H4 (cell line): ENCODE measurements around the gene LMAN2L. TPM values are rescaled to one million over a fixed set of nuclear protein-coding genes. Genes with fewer than 3 reads are reported as not detected.

Experiments used
- DNase-seq: peaks from one replicate; pipeline ENCODE4 v3.0.0-alpha.2; 2015; ENCODE audit warnings: low spot score
- total RNA-seq: library from RNA; depleted of rRNA; stranded (reverse); fragments of >200 nt; shearing (Covaris generic); gene quantifications from 2 replicates; pipeline ENCODE4 v1.2.3, GENCODE V29; 2014

LMAN2L gene
- total RNA-seq, 1 experiment from 2014 or later, result 38.2 TPM

DNA sequence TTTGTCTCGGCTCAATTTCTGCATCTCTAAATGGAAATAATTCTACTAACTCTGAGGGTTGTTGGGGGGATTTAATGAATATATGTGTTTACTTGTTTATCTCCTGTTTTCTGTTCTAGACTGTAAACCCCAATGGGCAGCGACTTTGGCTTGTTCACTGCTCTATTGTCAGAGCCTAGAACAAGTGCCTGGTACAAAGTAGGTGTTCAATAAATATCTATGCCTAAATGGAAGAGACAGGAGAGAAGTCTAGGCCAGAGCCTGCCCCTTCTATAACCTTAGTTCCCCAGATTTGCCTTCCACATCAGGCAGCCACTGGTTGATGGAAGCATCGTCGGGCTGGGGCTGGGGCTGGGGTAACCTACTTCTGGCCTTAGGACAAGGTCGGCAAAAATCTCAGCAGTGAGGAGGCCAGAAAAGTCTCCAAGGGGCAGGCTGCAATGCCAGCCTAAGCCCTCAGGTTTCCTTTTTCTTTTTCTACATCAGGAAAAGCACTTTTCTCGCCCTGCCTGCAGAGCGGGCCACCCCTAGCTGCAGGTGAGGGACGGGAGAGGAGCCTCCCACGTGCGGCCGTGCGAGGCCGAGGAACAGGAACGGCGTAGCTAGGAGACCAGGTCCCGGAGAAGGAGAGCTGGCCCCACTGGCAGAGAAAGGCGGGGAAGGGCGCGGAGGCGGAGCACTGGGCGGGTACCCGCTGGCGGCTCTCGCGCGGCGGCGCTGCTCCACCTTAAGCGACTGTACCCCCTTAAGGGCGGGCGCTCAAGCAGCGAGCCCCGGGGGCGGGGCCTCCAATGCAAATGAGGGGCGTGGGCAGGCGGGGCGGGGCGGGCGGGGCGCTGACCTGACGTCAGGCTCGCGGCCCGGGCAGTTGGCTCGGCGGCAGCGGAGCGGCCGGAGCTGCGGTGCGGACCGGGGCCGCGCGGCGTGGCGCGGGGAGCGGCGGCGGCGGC is 20.4 kb upstream of the LMAN2L start, which contains the start of gene CNNM4:
CNNM4 (plus strand) TSS at position 867 of the 950 bp plus-strand sequence. CDS start 98 bp downstream, outside the sequence.
- DNase-seq, result peak; percentile 87

DNA sequence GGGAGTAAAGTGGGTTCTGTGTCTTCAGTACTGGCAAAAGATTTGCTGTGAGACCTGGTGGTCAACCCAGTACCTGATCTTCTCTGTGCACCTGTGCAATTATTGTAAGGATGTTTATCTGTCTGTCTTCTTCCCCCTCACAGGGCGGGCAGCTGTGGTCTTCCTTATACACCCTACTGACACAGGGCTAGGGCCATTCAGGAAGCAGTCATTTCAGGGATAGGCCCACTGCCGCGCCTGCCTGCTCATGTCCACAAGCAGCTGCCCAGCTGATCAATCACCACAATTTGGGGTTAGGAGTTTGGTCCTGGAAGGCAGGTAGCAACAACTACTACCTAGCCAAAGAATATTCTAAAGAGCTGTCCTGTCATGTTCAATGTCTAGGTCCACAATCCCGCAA is 19.7 kb upstream of the LMAN2L start:
- no peak for DNase-seq

DNA sequence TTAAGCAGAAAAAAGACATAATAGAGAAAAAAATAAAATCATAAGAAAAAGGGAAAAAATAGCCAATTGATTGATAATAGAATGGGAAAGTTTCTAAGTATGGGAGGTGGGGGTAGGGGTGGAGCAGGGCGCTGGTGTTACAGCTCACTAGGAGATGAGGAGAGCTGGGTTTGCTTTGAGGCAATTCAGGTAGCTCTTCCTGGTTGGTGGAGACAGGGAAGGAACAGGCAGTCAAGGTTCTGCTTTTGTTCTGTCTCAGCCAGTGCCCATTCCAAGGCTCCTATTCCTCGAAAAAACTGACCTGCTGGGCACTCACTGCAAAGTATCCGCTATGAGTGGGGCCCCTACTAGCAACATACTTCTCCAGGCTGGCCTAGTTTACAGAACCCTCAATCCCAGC is 19.1 kb upstream of the LMAN2L start:
- no peak for DNase-seq

DNA sequence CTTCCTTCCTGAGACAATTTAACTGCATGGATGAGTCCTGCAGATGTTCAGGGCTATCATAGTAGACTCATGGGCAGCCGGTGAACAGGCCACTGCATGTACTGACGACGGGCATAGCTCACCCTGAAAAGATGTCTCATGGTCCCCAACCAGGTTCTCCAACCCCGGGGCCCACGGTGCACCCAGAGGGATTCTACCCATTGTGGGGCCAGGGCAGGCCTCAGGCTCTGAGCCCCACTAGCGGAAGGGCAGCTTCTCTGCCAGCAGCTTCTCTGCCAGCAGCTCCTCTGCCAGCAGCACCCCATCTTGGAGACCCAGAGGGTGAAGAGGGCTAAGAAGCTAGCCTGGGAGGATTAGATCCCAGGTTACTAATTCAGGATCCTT is 17.6 kb upstream of the LMAN2L start:
- DNase-seq, result no peak

DNA sequence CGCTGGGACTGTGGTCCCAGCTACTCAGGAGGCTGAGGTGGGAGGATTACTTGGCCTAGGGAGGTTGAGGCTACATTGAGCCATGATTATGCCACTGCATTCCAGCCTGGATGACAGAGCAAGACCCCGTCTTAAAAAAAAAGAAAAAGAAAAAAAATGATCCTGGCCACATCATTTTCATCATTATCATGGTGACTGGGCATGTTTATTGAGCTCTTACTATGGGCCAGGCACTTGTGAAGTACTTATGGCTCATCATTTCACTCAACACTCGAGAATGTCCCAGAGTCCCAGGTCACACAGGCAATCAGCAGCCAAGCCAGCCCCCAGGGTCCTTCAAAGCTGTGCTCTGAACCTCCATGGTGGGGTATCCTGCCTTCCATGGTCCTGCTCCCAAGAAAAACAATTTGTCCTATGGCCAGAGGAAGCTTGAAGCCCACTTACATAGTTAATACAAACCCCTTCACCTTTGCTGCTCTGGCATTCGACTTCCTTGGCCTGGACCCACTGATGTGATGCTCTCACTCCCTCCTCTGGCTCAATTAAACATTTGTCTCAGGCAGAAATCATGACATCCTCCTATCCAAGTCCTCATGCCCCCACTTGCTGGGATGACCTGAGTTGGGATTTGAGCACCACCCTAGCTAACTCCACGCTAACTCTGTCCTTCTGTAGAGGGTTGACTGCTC is 17.1 kb upstream of the LMAN2L start:
- no peak for DNase-seq

DNA sequence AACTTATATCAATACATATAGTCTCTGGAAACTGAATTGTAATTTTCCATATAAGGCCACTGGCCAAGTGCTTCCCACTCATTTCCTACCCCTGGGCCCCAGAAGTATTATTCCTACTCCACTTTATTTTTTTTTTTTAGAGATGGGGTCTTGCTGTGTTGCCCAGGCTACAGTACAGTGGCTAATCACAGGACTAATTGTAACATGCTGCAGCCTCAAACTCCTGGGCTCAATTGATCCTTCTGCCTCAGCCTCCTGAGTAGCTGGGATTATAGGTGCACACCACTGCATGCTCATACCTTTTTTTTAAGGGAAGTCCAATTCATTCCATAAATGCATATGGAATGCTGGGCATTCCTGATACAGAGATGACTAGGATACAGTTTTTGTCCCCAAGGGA is 14.5 kb upstream of the LMAN2L start:
- DNase-seq, result no peak

DNA sequence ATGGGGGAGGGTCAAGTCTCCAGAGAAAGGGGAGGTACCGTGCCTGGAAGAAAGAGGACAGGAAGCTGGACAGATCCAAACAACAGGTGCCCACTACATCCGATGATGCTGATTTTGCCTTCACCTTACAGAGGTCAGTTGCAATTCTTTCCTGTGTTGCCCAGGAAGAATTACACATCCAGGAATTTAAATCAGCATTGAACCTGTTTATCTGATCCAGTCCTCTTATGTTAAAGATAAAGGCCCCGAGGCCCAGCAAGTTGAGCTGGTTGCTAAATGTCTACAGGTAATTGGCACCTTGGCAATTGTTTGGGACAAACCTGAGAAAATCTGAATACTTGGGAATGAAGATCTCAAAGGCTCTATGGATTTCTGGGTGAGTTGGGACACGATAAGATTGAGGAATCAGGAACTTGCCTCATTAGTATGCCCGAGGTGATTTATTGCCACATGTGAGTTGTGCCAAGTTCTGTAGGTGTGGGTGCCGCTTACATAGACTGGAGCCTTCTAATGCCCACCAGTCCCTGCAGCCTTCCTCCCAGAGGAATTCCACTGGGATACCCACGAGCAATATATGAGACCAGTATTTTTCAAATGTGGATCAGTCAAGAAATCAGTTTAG is 13.9 kb upstream of the LMAN2L start:
- DNase-seq, result no peak

DNA sequence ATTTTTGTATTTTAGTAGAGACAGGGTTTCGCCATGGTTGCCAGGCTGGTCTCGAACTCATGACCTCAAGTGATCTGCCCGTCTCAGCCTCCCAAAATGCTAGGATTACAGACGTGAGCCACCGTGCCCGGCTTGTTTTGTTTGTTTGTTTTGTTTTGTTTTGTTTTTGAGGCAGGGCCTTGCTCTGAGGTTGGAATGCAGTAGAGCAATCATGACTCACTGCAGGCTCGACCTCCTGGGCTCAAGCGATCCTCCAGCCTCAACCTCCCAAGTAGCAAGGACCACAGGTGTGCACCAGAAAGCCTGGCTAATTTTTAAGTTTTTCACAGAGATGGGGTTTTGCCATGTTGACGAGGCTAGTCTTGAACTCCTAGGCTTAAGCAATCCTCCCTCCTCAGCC is 11.9 kb upstream of the LMAN2L start:
- no peak for DNase-seq

DNA sequence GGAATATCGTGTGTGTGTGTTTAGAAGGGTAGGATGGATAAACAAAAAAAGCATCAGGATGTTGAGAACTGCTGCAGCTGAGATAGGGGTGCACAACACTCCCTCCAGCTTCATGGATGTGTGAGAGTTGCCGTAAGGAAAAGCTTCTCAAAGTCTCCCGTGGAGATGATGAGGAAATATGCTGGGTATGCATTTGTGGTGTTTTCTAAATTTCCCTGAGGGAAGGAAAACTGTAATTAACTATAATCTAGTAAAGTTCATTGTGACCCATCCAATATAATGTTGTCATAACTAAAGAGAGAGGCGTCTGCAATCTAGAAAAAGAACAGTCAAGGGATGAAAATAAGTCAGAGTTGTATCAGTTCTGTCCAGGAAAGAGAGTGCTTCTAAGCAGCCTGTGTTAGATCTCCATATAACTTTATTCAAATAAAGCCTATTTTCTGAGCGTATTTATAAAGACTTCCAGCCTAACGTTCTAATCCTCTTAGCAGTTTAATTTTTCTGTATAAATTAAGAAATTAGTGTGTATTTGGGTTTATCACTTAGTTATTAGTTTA is 7.3 kb upstream of the LMAN2L start:
- DNase-seq, result no peak

DNA sequence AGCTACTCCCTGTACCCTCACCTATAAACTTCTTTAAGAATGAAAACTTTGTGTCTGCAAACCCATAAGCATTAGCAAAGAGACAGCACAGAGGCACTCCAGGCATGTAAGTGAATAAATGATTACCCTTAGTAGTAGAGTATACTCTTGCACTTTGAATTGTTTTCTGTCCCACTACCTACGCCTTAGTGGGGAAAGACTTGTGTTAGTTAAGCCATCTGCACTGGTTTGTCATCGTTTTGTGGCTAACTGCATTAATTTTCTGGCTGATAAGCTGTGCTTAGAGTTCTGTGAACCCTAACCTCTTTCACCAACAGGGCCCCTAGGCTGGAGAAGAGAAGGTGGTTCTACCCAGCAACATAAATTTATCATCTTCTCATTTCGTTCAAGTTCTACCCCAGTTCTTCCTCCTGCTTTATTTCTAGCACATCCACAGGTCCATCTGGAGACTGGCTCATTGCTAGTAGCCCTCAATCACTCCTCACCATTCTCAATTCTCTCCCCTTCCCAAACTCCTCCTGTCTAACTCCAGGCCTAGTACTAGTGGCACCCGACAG is 710 bp downstream of the LMAN2L start:
- DNase-seq, result no peak

DNA sequence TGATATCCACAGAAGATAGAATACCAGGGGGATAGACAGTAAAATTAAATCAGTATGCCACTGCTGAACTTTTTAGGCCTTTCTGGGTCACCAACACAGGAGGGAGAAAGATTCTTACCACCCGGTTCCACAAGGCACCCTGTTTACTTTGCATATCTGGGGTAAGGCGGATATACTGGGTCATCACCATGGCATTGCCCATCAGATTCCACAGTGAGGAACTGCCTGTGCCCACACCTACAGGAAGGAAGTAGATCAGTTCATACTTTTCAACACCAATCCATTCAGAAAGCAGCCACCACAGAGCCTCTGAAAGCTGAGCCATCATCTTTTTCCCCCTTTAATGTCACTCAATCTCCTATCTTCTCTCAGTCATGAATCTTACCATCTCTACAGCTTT is 2.0 kb downstream of the LMAN2L start:
- DNase-seq, result no peak

DNA sequence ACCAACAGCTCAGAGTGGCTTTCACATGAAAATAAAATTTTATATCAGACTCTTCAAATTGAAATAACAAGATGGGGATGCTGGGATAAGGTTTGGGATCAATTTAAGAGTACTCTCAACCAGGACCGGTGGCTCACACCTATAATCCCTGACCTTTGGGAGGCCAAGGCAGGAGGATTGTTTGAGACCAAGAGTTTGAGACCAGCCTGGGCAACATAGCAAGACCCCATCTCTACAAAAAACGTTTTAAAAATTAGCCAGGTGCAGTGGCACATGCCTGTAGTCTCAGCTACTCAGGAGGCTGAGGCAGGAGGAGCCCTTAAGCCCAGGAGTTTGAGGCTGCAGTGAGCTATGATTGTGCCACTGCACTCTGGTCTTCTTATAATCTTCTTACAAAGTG is 2.6 kb downstream of the LMAN2L start:
- DNase-seq, result no peak

DNA sequence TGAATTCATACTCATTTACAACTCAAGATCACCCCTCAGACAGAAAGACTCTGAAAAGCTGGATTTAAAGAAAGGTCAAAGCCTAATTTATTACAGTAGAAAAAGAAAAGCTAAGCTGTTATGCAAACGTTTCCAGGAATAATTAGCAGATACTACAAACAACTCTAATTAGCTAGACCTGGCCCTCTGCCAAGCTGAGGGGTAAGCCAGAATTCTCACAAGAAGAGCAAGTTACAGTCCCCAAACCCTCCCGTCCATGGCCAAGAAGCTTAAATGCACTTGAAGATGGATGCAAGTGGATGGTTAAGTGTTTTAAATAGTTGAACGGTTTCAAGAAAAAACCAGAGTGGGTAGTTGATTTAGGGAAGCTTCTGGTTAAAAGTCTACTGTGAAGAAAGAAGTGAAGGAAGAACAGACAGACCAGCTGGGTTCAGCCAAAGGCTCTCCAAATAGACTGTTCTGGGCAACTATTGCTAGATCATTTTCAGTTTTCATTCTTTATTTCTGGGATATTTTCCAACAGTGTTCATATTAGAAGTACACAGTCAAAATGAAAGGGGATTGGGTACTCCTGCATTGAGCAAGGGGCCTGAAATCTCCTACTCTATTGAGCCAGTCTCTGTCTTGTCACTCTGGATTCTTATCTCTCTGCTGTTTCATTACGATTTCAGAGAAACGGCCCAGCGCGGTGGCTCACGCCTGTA is 4.8 kb downstream of the LMAN2L start:
- DNase-seq, result no peak

DNA sequence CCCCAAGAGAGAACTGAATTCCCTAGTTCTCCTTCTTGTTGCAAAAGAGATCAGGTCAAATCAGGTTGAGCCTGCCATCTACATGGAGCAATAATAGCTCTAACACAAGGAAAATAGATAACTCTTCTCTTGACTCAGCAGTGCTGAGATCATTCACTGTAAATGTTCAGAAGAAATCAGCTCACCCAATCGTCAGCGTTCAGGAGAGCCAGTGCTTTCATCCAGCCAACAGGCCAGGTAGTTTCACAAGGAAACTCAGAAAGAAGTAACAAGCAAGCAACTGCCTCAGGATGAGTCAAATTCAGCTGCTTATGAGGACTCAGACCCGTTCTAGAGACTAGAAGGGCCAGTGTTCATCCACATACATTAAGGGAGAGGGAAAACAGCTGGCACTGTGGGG is 5.9 kb downstream of the LMAN2L start:
- no peak for DNase-seq

DNA sequence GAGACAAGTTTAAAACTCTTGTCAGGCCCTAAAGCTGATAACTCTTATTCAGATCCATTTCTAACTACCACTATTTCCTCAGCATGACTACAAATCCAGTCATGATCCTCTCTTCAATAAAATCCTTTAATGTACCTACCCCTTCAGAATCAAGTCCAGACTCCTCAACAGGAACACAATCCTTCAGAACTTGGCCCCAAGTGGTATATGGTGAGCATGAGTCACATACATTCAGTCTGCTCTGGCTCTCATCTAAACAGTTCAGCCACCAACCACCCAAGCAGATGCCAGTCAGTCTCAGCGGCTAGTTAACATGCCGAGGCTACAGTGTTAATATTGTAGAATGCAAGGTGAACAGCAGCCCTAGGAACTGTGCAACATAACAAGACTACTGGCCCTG is 9.7 kb downstream of the LMAN2L start:
- no peak for DNase-seq

DNA sequence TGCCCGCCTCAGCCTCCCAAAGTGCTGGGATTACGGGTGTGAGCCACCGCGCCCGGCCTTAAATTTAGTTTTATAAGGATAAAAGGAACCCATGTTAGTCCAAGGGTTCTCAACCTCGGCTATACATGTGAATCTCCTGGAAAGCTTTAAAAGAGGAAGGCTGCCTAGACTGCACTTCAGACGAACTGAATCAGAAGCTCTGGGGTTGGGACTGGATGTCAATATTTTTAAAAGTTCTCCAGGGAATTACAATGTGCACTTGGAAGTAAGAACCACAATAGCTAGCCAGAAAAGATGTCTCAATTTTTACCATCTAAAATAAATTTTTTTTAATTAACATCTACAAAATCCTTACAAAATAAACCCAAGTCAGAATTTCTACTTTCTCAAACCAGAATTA is 10.1 kb downstream of the LMAN2L start:
- no peak for DNase-seq

DNA sequence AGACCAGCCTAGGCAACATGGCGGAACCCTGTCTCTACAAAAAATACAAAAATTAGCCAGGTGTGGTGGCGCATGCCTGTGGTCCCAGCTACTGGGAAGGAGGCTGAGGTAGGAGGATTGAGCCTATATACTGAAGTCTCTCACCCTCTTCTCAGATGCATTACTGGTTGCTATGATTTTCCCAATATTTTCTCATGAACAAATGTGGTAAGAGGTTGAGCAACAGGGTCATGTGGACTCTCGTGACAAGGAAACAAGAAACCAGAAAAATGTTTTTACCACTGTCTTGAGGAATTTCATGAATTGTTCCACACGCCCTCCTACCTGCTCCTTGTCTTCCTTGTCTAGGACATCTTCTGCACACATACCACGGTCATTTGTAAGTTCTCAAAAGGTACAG is 12.4 kb downstream of the LMAN2L start:
- no peak for DNase-seq

DNA sequence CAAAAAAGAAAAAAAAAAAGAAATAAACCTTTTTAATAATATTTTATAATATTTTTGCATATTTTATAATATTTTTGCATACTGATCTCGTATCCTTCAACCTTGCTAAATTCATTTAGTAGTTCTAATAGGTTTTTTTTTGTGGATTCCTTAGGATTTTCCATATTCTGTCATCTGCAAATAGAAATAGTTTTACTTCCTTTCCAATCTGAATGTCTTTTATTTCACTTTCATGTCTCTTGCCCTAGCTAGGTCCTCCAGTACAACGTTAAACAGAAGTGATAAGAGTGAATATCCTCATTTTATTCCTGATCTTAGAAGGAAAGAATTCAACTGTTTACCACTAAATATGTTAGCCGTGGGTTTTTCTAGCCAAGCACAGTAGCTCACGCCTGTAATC is 13.7 kb downstream of the LMAN2L start:
- no peak for DNase-seq

DNA sequence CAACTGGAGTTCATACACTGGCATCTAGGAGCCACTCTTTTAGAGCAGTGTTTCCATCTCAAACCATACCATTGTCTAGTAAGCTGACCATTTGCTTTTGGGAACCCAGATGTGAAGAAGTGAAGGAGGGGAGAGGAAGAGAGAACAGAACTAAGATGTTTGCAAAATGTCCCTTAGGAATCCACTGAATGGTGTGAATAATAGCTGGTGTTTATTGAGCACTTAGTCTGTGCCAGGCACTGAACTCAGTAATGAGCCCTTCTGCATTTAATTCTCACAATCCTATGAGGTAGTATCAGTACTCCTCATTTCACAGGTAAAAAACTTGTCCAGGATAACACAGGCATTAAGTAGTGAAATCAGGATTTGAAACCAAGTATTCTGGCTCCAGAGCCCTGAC is 23.5 kb downstream of the LMAN2L start:
- no peak for DNase-seq

DNA sequence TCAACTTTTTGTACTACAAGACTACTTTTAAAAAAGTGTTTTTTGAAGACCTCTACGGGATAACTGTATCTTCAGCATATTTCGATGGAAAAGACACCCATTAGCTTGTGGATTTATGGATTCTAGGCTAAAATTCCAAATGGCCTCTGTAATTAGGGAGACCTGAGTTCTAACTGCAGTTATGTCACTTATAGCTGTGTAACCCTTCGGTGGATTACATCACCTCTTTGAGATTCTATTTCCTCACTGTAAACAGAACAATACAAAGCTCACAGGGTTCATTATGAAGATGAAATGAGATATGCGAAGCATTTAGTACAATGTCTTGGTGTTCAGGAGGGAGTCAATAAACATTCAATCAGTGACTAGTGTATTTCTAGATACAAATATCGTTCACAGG is 24.2 kb downstream of the LMAN2L start:
- DNase-seq, result no peak

DNA sequence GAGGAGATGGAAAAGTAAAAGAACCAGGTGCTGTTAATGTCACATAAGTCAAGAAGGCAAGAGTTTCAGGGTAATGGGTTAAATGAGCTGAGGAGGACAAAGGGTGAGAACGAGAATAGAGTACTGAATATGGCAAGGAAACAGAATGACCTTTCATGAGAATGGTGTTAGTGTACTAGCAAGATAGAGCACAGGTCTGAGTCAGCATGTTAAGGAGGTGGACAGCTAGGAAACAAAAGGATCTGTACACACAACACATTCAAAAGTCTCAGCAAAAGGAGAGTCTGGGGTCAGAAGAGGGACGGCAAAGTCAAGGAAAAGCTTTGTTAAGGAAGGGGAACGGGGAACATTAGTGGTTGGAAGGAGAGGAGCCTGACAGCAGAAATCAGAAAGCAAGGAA is 28.9 kb downstream of the LMAN2L start:
- DNase-seq, result no peak
